Tongue (tissue), 2 donors: Measurements from ENCODE around the gene HOXA7. TPM values are rescaled to one million over a fixed set of nuclear protein-coding genes. Genes with fewer than 3 reads are reported as not detected.

Experiments used
- DNase-seq: peaks from one replicate; pipeline ENCODE4 v3.0.0-alpha.2; 2015
- total RNA-seq: library from RNA; depleted of rRNA; stranded (reverse); fragments of >200 nt; gene quantifications from one replicate; pipeline ENCODE4 v1.2.3, GENCODE V29; 2014

HOXA7 gene
- total RNA-seq, 1 donor from 2014 or later: not detected

DNA sequence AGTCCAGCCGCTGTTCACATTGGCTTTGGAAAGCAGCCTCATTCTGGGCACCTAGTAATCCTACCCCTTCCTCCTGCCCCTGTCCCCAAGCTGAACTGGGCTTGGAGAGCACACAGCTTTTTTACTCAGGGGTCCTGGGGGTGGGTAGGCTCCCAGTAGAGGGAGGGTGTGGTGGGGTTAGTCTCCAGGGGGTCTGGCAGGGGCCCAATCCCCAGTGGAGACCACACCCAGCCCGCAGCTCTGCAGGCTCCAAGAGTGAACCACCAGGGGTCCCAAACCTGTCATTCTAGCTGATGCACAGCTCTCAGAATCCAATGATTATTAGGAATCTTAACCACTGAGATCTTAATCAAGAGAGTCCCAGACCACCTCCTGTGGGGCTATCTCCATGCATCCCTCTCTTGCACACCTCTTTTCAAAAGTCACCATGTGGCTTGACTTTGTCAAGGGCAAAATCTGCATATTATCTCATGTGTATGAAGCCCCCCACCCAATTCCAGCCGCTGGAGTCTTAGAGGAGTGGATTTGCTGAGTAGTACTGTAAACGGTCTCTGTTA lies 25.9 kb upstream of the HOXA7 start:
- DNase-seq: no peak

- DNase-seq: no peak
These were observed 25.4 kb upstream of the HOXA7 start for GRCh38 chr7:27181795-27182275.

DNA sequence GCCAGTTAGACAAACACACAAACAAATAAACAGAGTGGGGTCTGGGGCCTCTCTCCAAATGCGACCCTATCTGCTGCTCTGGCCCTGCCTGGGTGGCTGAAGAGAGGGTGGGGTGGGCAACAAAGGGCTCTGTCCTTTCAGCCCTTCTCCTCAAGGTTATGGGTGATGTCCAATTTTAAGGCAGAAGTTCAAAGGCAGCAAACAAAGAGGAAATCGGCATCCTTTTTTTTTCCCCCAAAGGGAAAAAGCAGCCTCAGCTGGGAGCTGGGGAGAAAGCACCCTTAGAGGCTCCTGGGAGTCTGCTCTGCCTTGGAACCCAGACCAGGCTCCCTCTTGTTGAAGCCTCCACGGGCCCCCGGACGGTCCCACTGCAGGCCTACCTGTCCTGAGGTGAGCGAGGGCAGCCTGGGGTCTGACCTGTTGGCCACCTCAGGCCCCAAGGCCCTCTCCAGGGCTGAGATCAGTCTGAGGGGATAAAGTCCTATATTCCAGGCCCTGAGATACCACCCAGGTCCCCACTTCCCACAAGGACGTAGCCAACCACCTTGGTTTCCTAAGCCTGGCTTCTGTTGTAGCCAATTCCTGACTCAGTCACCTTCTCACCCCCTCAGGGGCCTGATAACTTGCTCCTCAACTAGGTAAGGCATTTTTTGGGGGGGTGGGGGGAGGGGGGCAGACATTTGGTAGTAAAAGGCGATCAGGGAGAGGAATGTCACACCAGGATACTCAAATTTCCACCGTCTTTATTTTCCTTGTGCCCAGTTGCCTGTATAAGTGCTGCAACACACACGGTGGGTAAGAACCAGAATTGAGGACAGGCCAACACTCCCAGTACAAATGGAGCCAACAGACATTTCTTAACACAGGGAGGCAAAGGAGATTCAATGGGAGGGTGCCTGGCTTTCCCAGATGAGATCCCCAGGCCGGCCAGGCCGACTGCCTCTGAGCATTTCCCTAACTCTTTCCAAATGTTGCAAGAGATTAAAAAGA lies 24.3 kb upstream of the HOXA7 start:
- no peak for DNase-seq

- DNase-seq: peak; percentile 75
These were observed 23.3 kb upstream of the HOXA7 start for GRCh38 chr7:27179503-27180430.

- no peak for DNase-seq
These were observed 22.6 kb upstream of the HOXA7 start for GRCh38 chr7:27179030-27179429.

- DNase-seq: no peak
These were observed 21.9 kb upstream of the HOXA7 start for GRCh38 chr7:27178366-27178765.

- DNase-seq: no peak
These were observed 21.4 kb upstream of the HOXA7 start for GRCh38 chr7:27177795-27178320.

- no peak for DNase-seq
These were observed 20.7 kb upstream of the HOXA7 start for GRCh38 chr7:27176962-27177794.

DNA sequence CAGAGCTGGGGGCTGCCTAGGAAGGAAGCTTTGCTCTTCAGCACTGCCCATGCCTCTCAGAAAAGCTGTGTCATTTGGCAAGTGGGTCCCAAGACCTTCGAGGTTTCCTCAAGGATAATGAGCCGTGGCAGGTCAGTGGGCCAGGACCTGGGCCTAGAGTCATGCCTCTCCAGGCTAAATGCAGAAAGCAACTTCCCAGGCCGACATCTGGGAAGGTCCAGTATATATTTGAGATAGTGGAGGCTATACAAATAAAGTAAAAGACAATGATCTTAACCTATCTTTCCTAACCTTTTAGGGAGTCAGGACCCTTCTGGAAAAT lies 20.0 kb upstream of the HOXA7 start:
- DNase-seq: no peak

- no peak for DNase-seq
These were observed 19.4 kb upstream of the HOXA7 start for GRCh38 chr7:27175626-27176523.

DNA sequence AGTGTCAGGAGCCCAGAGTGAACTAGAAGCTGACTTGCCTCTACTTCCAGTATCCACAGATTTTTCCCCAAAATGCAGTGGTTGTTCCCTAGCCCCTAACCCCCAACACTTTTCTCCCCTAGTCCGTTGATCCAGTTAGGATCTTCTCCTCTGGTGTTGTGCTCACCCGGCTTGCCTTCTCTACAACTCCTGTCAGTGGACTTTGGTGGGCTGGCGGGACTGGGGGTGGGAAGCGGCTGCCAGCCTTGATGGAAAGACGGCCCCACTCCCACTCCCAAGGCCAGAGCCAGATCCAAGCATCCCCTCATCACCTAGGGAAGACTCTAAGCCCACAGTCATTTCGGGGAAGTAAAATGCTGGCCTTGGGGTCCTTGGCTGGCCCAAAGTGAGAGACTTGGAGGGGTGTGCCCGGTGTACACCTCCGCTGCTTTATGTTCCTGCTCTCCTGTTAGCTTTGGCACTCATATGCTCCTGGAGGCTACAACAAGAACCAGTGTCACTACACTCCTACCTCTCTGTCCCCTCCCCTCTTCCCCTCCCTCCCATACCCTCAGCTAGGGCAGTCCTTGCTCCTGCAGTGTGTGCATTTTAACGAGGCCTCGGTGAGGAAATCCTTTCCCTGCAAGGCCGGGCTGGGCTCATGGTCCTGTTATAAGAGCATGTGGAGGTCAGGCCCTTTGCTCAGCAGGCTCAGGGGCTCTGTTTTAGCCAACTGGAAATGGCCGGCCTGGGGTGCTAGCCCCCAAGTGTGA lies 18.6 kb upstream of the HOXA7 start:
- no peak for DNase-seq

- no peak for DNase-seq
These were observed 17.7 kb upstream of the HOXA7 start, which contains the start of gene HOXA10 for GRCh38 chr7:27173956-27174873. Gene HOXA10 (minus strand): TSS chr7:27174320. CDS start chr7:27174306, 14 bp downstream.

DNA sequence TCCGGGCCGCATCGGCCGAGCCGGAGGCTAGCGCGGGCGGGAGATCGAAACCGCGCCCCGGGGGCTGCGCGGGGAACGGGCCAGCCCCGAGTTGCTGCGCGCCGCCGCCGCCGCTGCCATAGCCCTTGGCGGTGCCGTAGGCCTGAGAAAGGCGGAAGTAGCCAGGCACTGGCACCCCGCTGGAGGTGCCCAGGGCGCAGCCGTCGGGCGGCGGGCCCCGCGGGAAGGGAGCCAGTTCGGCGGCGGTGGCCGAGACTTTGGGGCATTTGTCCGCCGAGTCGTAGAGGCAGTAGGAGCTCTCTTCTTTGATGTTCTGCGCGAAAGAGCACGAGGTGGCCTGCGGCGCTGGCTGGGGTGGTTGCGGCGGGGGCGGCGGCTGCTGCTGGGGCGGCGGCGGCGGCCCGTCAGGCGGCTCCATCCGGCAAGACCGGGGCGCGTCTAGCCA lies 17.1 kb upstream of the HOXA7 start:
- DNase-seq: no peak

GRCh38 chr7:27172823-27173510 lies 16.5 kb upstream of the HOXA7 start:
- no peak for DNase-seq

- no peak for DNase-seq
These were observed 15.9 kb upstream of the HOXA7 start for GRCh38 chr7:27172315-27172774.

DNA sequence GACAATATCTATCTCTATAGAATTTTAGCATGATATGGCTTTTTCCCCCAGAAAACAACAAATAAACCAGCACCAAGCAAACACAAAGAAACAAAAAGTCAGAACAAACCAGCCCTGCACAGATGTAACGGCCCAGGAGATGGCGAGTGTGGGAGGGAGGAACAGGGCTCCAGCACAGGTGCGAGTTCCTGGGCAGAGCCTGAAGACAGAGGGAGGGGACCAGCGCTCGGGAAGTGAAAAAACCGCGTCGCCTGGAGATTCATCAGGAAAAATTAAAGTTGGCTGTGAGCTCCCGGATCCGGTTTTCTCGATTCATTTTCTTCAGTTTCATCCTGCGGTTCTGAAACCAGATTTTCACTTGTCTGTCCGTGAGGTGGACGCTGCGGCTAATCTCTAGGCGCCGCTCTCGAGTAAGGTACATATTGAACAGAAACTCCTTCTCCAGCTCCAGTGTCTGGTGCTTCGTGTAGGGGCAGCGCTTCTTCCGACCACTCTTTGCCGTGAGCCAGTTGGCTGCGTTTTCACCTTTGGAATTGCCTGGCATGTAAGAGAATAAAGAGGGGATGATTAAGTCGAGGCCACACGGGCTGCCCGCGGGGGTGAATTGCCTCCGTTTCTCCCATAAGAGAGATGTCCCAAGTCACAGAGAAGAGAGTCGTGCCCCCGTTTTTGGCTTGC lies 15.3 kb upstream of the HOXA7 start:
- no peak for DNase-seq

DNA sequence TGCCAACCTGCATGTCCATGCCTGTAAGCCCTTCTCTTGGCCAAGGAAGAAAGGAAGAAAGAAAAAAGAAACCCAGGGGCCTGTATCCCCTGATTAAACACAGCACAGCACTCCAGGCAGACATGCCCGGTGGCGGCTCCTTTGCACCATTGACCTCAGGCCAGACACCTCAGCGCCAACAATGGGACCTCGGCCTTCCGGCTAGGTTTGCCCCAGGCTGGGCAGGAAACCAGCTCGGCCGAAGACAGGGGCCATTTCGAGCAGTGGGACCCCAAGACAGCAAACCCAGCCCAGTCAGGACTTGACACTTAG lies 14.8 kb upstream of the HOXA7 start:
- DNase-seq: no peak
